ENCODE measurements around the gene ZNF200.

ZNF200 gene

DNA sequence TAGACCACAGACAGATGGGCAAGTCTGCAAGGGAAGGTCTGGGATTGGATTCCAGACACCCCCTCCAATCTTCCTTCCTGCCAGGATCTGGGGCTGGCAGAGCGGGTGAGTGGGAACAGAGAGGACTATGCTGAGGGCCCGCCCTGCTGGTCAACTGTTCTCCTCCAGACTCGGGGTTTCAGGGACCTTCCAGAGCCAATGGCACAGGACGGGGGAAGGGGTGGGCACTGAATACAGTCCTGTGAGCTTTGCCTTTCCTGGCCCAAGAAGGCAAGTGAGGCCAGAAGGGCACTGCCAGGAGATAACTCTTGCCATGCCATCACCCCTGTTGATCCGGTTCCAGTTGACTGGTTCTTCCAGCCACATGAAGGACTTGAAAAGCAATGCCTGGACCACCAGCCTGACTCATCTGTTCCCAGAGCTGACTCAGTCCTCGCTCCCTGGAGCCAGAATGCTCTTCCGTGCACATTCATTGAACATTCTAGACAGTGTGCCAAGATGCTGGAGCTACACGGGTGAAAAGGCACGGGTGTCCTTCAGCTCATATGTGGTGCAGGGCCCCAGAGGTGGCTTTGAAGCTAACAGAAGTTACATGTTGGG, 22.0 kb upstream of the ZNF200 start:
- no CpG with 5 or more reads among the region's 9 CpGs for WGBS (ENCODE audit: extremely low coverage, insufficient coverage, insufficient read length)
- no peak overlapping the region for H3K4me3 ChIP-seq (ENCODE audit: low read depth, low read length)
- H2BK12ac ChIP-seq (ENCODE audit: low read length): no peak overlapping the region
- no peak overlapping the region for H3K14ac ChIP-seq (ENCODE audit: low read length)
- no peak overlapping the region for H3K27ac ChIP-seq (ENCODE audit: low read depth, low read length)
- no peaks in the 10 kb centered on the region for H3K36me3 ChIP-seq (ENCODE audit: control insufficient read depth in 1 of 2, insufficient read depth in 2 of 2, low read length in 2 of 2)
- no peak overlapping the region for H2AFZ ChIP-seq (ENCODE audit: insufficient read depth, low read length, poor library complexity)
- H2BK120ac ChIP-seq (ENCODE audit: insufficient read depth, low read length, poor library complexity): no peak overlapping the region
- H3K18ac ChIP-seq (ENCODE audit: low read length): no peak overlapping the region
- no peak overlapping the region for H3K9ac ChIP-seq (ENCODE audit: low read length)
- no peak overlapping the region for H3K4ac ChIP-seq (ENCODE audit: low read depth, low read length)
- no peaks in the 10 kb centered on the region for H3K27me3 ChIP-seq (ENCODE audit: insufficient read depth, low read length)
- H3K4me1 ChIP-seq (ENCODE audit: control insufficient read depth in 1 of 2, insufficient read depth in 2 of 2, low read length in 2 of 2): no peaks in the 10 kb centered on the region
- H4K12ac ChIP-seq (ENCODE audit: low read depth, low read length): no peak overlapping the region
- H3K23ac ChIP-seq (ENCODE audit: low read length): no peak overlapping the region
- no peak overlapping the region for H4K91ac ChIP-seq (ENCODE audit: low read depth, low read length)
- no peaks in the 10 kb centered on the region for H3K79me2 ChIP-seq (ENCODE audit: control insufficient read depth, insufficient read depth, low read length, poor library complexity)
- H3K4me2 ChIP-seq (ENCODE audit: low read length): no peak overlapping the region
- H2AK5ac ChIP-seq (ENCODE audit: low read length): no peak overlapping the region
- peaks cover 36% of the 10 kb centered on the region for H3K9me3 ChIP-seq (ENCODE audit: insufficient read depth, low read depth, low read length)
- no peak overlapping the region for H4K8ac ChIP-seq (ENCODE audit: low read depth, low read length)
- H2BK5ac ChIP-seq (ENCODE audit: low read depth, low read length, poor library complexity): no peak overlapping the region
- no peak for DNase-seq
- H3K79me1 ChIP-seq (ENCODE audit: low read length): no peaks in the 10 kb centered on the region

DNA sequence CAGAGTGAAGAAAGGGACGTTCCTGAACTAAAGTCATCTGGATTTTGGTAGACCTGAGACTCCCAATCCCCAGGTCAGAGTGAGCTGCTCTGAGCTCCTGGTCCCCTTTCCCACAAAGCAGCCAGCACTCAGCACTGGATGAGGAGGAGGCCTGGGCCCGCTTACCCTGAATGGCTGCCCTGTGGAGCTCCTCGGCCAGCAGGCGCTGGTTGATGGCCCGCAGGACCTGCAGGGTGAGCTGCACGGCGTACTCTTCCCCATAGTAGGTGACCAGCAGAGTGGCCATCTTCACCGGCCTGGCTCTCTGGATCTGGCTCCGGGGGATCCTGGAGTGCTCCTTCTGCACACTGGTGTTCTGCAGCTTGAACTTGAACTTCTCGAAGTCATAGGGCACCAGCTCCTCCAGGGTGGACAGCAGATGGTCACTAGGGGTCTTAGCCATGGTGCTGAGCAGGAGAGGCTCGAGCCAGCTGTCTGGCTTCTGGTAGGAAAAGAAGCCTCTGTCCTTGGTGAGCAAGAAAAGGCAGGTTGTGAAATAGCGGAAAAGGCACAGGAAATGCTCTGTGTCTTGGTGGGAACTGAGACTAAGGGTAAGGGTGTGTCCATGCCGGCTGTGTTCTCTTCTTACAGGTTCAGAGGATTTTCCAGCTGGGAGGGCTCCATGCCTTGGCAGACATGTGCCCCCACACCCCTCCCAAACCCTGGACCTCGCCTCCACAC, 21.3 kb upstream of the ZNF200 start, which contains the start of gene MEFV:
MEFV (minus strand) TSS at position 488 of the 720 bp plus-strand sequence; CDS start at position 442, 46 bp downstream.
- Histone ChIP-seq H3K14ac (ENCODE audit: low read length) (no peak within 1 kb of the TSS), H2BK12ac (ENCODE audit: low read length) (no peak within 1 kb of the TSS), H2BK5ac (ENCODE audit: low read depth, low read length, poor library complexity) (no peak within 1 kb of the TSS), H3K23ac (ENCODE audit: low read length) (no peak within 1 kb of the TSS), H4K8ac (ENCODE audit: low read depth, low read length) (no peak within 1 kb of the TSS), H2BK120ac (ENCODE audit: insufficient read depth, low read length, poor library complexity) (no peak within 1 kb of the TSS), H3K79me1 (ENCODE audit: low read length) (no peaks in the 10 kb centered on the region), H3K4me3 (ENCODE audit: low read depth, low read length) (no peak within 1 kb of the TSS), H3K27me3 (ENCODE audit: insufficient read depth, low read length) (no peaks in the 10 kb centered on the region), H3K79me2 (ENCODE audit: control insufficient read depth, insufficient read depth, low read length, poor library complexity) (no peaks in the 10 kb centered on the region), H3K4me1 (ENCODE audit: control insufficient read depth in 1 of 2, insufficient read depth in 2 of 2, low read length in 2 of 2) (no peaks in the 10 kb centered on the region), H3K27ac (ENCODE audit: low read depth, low read length) (no peak within 1 kb of the TSS), H3K9me3 (ENCODE audit: insufficient read depth, low read depth, low read length) (peaks cover 36% of the 10 kb centered on the region), H4K91ac (ENCODE audit: low read depth, low read length) (no peak within 1 kb of the TSS), H4K12ac (ENCODE audit: low read depth, low read length) (no peak within 1 kb of the TSS), H3K4me2 (ENCODE audit: low read length) (no peak within 1 kb of the TSS), H2AFZ (ENCODE audit: insufficient read depth, low read length, poor library complexity) (no peak within 1 kb of the TSS), H3K18ac (ENCODE audit: low read length) (no peak within 1 kb of the TSS), H3K36me3 (ENCODE audit: control insufficient read depth in 1 of 2, insufficient read depth in 2 of 2, low read length in 2 of 2) (no peaks in the 10 kb centered on the region), H3K4ac (ENCODE audit: low read depth, low read length) (no peak within 1 kb of the TSS), H3K9ac (ENCODE audit: low read length) (no peak within 1 kb of the TSS), H2AK5ac (ENCODE audit: low read length) (no peak within 1 kb of the TSS)
- WGBS (ENCODE audit: extremely low coverage, insufficient coverage, insufficient read length): no CpG with 5 or more reads among the region's 14 CpGs
- peak; percentile 15 to 31 for DNase-seq

DNA sequence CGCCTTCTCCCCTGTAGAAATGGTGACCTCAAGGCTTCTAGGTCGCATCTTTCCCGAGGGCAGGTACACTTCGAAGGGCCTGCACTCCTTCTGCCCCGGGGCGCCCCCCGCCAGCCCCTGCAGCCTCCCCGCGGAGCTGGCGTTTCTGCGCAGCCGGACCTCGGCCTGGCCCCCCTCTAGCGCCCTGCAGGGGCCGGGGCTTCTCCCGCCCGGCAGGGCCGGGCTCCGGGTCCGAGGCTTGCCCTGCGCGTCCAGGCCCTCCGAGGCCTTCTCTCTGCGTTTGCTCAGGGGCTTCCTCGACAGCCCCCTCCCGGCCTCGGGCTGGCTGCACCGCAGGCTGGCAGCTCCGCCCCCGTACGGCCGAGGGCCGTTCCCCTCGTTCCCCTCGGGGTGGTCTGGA, 19.4 kb upstream of the ZNF200 start:
- H3K4me3 ChIP-seq (ENCODE audit: low read depth, low read length): no peak overlapping the region
- WGBS (ENCODE audit: extremely low coverage, insufficient coverage, insufficient read length): no CpG with 5 or more reads among the region's 35 CpGs
- no peaks in the 10 kb centered on the region for H3K79me2 ChIP-seq (ENCODE audit: control insufficient read depth, insufficient read depth, low read length, poor library complexity)

DNA sequence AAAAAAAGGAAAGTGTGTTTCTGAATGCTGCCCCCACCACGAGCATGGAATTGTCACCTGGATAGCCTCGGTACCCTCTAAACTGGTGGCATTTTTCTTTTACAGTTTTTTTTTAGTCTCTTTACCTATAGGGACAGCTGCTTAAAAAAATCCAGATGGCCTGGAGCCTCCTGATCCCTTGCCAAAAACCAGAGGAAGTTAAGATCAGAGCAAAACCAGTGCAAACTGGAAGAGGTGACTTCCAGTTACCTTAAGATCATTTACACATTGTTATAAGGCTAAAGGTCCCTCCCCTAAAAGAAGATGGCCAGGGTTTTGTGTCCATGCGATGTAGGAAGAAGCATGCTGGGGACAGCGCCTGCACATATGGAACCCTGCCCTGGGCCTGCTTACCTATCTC, 18.0 kb upstream of the ZNF200 start:
- WGBS (ENCODE audit: extremely low coverage, insufficient coverage, insufficient read length): no CpG with 5 or more reads among the region's 4 CpGs
- Histone ChIP-seq H4K91ac (ENCODE audit: low read depth, low read length) (no peak overlapping the region), H3K4ac (ENCODE audit: low read depth, low read length) (no peak overlapping the region), H3K9ac (ENCODE audit: low read length) (no peak overlapping the region), H3K4me2 (ENCODE audit: low read length) (no peak overlapping the region), H3K18ac (ENCODE audit: low read length) (no peak overlapping the region), H3K79me1 (ENCODE audit: low read length) (no peaks in the 10 kb centered on the region), H2BK5ac (ENCODE audit: low read depth, low read length, poor library complexity) (no peak overlapping the region), H3K27ac (ENCODE audit: low read depth, low read length) (no peak overlapping the region), H3K14ac (ENCODE audit: low read length) (no peak overlapping the region), H4K12ac (ENCODE audit: low read depth, low read length) (no peak overlapping the region), H2AFZ (ENCODE audit: insufficient read depth, low read length, poor library complexity) (no peak overlapping the region), H3K79me2 (ENCODE audit: control insufficient read depth, insufficient read depth, low read length, poor library complexity) (no peaks in the 10 kb centered on the region), H2BK120ac (ENCODE audit: insufficient read depth, low read length, poor library complexity) (no peak overlapping the region), H3K36me3 (ENCODE audit: control insufficient read depth in 1 of 2, insufficient read depth in 2 of 2, low read length in 2 of 2) (no peaks in the 10 kb centered on the region), H4K8ac (ENCODE audit: low read depth, low read length) (no peak overlapping the region), H3K9me3 (ENCODE audit: insufficient read depth, low read depth, low read length) (peaks cover 47% of the 10 kb centered on the region), H3K23ac (ENCODE audit: low read length) (no peak overlapping the region), H2AK5ac (ENCODE audit: low read length) (no peak overlapping the region), H2BK12ac (ENCODE audit: low read length) (no peak overlapping the region), H3K27me3 (ENCODE audit: insufficient read depth, low read length) (no peaks in the 10 kb centered on the region), H3K4me3 (ENCODE audit: low read depth, low read length) (no peak overlapping the region), H3K4me1 (ENCODE audit: control insufficient read depth in 1 of 2, insufficient read depth in 2 of 2, low read length in 2 of 2) (no peaks in the 10 kb centered on the region)
- no peak for DNase-seq

More for the DNA sequence above, 19.4 kb upstream of the ZNF200 start:
- Histone ChIP-seq H3K9me3 (ENCODE audit: insufficient read depth, low read depth, low read length) (peaks cover 43% of the 10 kb centered on the region), H4K8ac (ENCODE audit: low read depth, low read length) (no peak overlapping the region), H3K9ac (ENCODE audit: low read length) (no peak overlapping the region), H3K79me1 (ENCODE audit: low read length) (no peaks in the 10 kb centered on the region), H3K14ac (ENCODE audit: low read length) (no peak overlapping the region), H3K23ac (ENCODE audit: low read length) (no peak overlapping the region), H2AK5ac (ENCODE audit: low read length) (no peak overlapping the region), H3K18ac (ENCODE audit: low read length) (no peak overlapping the region), H2BK5ac (ENCODE audit: low read depth, low read length, poor library complexity) (no peak overlapping the region), H3K4me1 (ENCODE audit: control insufficient read depth in 1 of 2, insufficient read depth in 2 of 2, low read length in 2 of 2) (no peaks in the 10 kb centered on the region), H4K12ac (ENCODE audit: low read depth, low read length) (no peak overlapping the region), H3K4me2 (ENCODE audit: low read length) (no peak overlapping the region), H3K36me3 (ENCODE audit: control insufficient read depth in 1 of 2, insufficient read depth in 2 of 2, low read length in 2 of 2) (no peaks in the 10 kb centered on the region), H3K27me3 (ENCODE audit: insufficient read depth, low read length) (no peaks in the 10 kb centered on the region), H3K4ac (ENCODE audit: low read depth, low read length) (no peak overlapping the region), H3K27ac (ENCODE audit: low read depth, low read length) (no peak overlapping the region), H2BK12ac (ENCODE audit: low read length) (no peak overlapping the region), H4K91ac (ENCODE audit: low read depth, low read length) (no peak overlapping the region), H2BK120ac (ENCODE audit: insufficient read depth, low read length, poor library complexity) (no peak overlapping the region), H2AFZ (ENCODE audit: insufficient read depth, low read length, poor library complexity) (no peak overlapping the region)
- DNase-seq: no peak

All from trophoblast cell (in vitro differentiated cells and primary cell).